Measurements from ENCODE around the gene NSD1. TPM values are rescaled to one million over a fixed set of nuclear protein-coding genes. Genes with fewer than 3 reads are reported as not detected.

Gene NSD1
- polyA plus RNA-seq, 1 donor from 2014 or later: 12.8 TPM

DNA sequence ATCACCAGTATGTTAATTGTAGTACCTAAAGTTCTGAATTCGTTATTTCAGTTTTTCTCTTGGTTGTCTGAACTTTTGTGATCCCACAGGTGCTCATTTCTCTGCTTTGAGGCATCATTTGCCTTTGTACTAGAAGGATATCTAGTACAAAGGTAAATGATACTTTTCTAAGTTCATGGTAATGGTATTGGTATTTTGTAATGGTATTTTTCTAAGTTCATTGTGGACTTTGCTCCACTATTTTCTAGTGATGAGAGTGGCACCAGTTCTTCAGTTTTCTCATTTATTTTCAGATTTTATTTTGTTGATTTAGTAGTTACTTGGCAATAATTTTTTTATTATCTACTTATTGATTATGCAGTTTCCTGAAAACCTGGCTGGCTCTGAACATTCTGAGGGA is 127.9 kb downstream of the NSD1 start:
- TF ChIP-seq POLR2AphosphoS5 (IDR thresholded peaks at IDR 0.05): no peak
- no peak for TF ChIP-seq CTCF (IDR thresholded peaks at IDR 0.05; ENCODE audit: poor library complexity, severe bottlenecking)
- no peak for TF ChIP-seq RAD21 (conservative IDR thresholded peaks at IDR 0.05)
- no peak for TF ChIP-seq TAF1 (IDR thresholded peaks at IDR 0.05; ENCODE audit: low read depth)
- TF ChIP-seq EZH2 (IDR thresholded peaks at IDR 0.05; ENCODE audit: borderline replicate concordance, insufficient read depth, low read length, poor library complexity, severe bottlenecking): no peak
- no peak for TF ChIP-seq MXI1 (conservative IDR thresholded peaks at IDR 0.05; ENCODE audit: poor library complexity, severe bottlenecking)
- TF ChIP-seq, protein P1, sequence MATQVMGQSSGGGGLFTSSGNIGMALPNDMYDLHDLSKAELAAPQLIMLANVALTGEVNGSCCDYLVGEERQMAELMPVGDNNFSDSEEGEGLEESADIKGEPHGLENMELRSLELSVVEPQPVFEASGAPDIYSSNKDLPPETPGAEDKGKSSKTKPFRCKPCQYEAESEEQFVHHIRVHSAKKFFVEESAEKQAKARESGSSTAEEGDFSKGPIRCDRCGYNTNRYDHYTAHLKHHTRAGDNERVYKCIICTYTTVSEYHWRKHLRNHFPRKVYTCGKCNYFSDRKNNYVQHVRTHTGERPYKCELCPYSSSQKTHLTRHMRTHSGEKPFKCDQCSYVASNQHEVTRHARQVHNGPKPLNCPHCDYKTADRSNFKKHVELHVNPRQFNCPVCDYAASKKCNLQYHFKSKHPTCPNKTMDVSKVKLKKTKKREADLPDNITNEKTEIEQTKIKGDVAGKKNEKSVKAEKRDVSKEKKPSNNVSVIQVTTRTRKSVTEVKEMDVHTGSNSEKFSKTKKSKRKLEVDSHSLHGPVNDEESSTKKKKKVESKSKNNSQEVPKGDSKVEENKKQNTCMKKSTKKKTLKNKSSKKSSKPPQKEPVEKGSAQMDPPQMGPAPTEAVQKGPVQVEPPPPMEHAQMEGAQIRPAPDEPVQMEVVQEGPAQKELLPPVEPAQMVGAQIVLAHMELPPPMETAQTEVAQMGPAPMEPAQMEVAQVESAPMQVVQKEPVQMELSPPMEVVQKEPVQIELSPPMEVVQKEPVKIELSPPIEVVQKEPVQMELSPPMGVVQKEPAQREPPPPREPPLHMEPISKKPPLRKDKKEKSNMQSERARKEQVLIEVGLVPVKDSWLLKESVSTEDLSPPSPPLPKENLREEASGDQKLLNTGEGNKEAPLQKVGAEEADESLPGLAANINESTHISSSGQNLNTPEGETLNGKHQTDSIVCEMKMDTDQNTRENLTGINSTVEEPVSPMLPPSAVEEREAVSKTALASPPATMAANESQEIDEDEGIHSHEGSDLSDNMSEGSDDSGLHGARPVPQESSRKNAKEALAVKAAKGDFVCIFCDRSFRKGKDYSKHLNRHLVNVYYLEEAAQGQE (IDR thresholded peaks at IDR 0.05; ENCODE audit: borderline replicate concordance): no peak
- no peak for TF ChIP-seq EP300 (conservative IDR thresholded peaks at IDR 0.05; ENCODE audit: poor library complexity, severe bottlenecking)
- Histone ChIP-seq H3F3A (ENCODE audit: insufficient read depth, low read length, poor library complexity, severe bottlenecking) (no peaks in the 10 kb centered on the region), H4K20me1 (ENCODE audit: insufficient read depth) (no peaks in the 10 kb centered on the region), H3K9ac (ENCODE audit: low read length) (no peak overlapping the region), H2AFZ (ENCODE audit: low read depth, low read length) (no peak overlapping the region), H3K27me3 (ENCODE audit: insufficient read depth, low read depth, low read length) (no peaks in the 10 kb centered on the region), H3K4me3 (ENCODE audit: low read length) (no peak overlapping the region), H3K9me3 (ENCODE audit: low read length) (no peaks in the 10 kb centered on the region), H3K79me2 (replicated peaks; ENCODE audit: insufficient read depth, low read length) (no peaks in the 10 kb centered on the region), H3K9me2 (ENCODE audit: insufficient read depth, low read length) (no peaks in the 10 kb centered on the region), H3K36me3 (ENCODE audit: insufficient read depth, low read length) (no peaks in the 10 kb centered on the region), H3K4me2 (ENCODE audit: low read length) (no peak overlapping the region), H3K27ac (ENCODE audit: low read length) (no peak overlapping the region)

DNA sequence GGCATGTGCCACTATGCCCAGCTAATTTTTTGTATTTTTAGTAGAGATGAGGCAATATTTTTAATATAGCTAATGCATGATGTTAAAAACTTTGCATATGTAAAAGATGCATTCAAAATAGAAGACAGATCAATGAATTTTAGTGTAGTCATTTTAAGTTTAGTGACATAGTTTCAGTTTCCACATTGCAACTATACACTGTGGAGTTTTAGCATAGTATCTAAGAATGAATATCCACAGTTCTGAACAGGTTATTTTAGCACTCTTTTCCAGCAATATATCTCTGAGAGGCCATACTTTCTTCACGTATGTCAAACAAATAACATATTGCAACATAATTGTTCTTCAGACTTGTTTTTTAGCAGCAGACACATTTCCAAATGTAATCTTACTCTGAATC is 130.6 kb downstream of the NSD1 start:
- Histone ChIP-seq H3K79me2 (replicated peaks; ENCODE audit: insufficient read depth, low read length) (no peaks in the 10 kb centered on the region), H3K9ac (ENCODE audit: low read length) (no peak overlapping the region), H4K20me1 (ENCODE audit: insufficient read depth) (no peaks in the 10 kb centered on the region), H3K27me3 (ENCODE audit: insufficient read depth, low read depth, low read length) (no peaks in the 10 kb centered on the region), H3K9me2 (ENCODE audit: insufficient read depth, low read length) (no peaks in the 10 kb centered on the region), H2AFZ (ENCODE audit: low read depth, low read length) (no peak overlapping the region), H3K36me3 (ENCODE audit: insufficient read depth, low read length) (no peaks in the 10 kb centered on the region), H3K27ac (ENCODE audit: low read length) (no peak overlapping the region), H3K4me2 (ENCODE audit: low read length) (no peak overlapping the region), H3K9me3 (ENCODE audit: low read length) (no peaks in the 10 kb centered on the region), H3K4me3 (ENCODE audit: low read length) (no peak overlapping the region), H3F3A (ENCODE audit: insufficient read depth, low read length, poor library complexity, severe bottlenecking) (no peaks in the 10 kb centered on the region)
- no peak for TF ChIP-seq SMC3 (conservative IDR thresholded peaks at IDR 0.05; ENCODE audit: poor library complexity)
- no peak for TF ChIP-seq EP300 (conservative IDR thresholded peaks at IDR 0.05; ENCODE audit: poor library complexity, severe bottlenecking)
- TF ChIP-seq, protein P1 (IDR thresholded peaks at IDR 0.05; ENCODE audit: borderline replicate concordance): no peak
- no peak for TF ChIP-seq MXI1 (conservative IDR thresholded peaks at IDR 0.05; ENCODE audit: poor library complexity, severe bottlenecking)
- TF ChIP-seq EZH2 (IDR thresholded peaks at IDR 0.05; ENCODE audit: borderline replicate concordance, insufficient read depth, low read length, poor library complexity, severe bottlenecking): no peak

Measured in neural cell (in vitro differentiated cells).